SK-N-SH (cell line): ENCODE measurements around the gene PRKAG1. TPM values are rescaled to one million over a fixed set of nuclear protein-coding genes. Genes with fewer than 3 reads are reported as not detected.

Experiments
- CTCF ChIA-PET: fragments of 300-600, 350-600 bp; formaldehyde crosslinking; extraction: SDS; loops from one replicate; lab custom pipeline; 2021; lab: Yijun Ruan, JAX
- POLR2A ChIA-PET: fragments of 350-600 bp; sonication (Branson Sonifier 250); formaldehyde crosslinking; extraction: SDS; loops from one replicate; lab custom pipeline; 2020; ENCODE audit warnings: antibody characterized with exemption, inconsistent platforms; lab: Yijun Ruan, JAX
- DNase-seq: peaks from one replicate; pipeline ENCODE4 v3.0.0; 2012
- H2AFZ ChIP-seq: fragments of 200-600 bp; sonication (generic); 2 replicates; pipeline ENCODE4 v1.8.1; 2016; ENCODE audit warnings: antibody characterized with exemption, mild to moderate bottlenecking, low read depth
- H3F3A ChIP-seq: fragments of 200-600 bp; sonication (generic); replicated peaks from 2 replicates; pipeline ENCODE3; 2016; ENCODE audit warnings: antibody characterized with exemption, mild to moderate bottlenecking; ENCODE audit not compliant: insufficient read depth
- H3K27ac ChIP-seq, 2 experiments: fragments of 200-500 bp in 1 of 2; fragments of 200-600 bp in 1 of 2; sonication (Bioruptor generic) in 1 of 2; sonication (generic), shearing (Covaris generic) in 1 of 2; 2 replicates each; pipeline versions ENCODE4 v1.5.1 to v1.6.1; 2014 to 2016; ENCODE audit warnings: low read depth in 2 of 2, inconsistent platforms in 1 of 2, low read length in 1 of 2, mild to moderate bottlenecking in 1 of 2, mixed read lengths in 1 of 2
- H3K27me3 ChIP-seq: fragments of 200-600 bp; sonication (generic), shearing (Covaris generic); 2 replicates; pipeline ENCODE4 v1.6.1; 2016; ENCODE audit warnings: mixed run types; ENCODE audit not compliant: insufficient read depth
- H3K36me3 ChIP-seq, 2 experiments: fragments of 200-500 bp in 1 of 2; fragments of 200-600 bp in 1 of 2; sonication (Bioruptor generic) in 1 of 2; sonication (generic) in 1 of 2; replicated peaks in 1 of 2; 2 replicates each; pipeline versions ENCODE3 to v1.5.1; 2014 to 2016; ENCODE audit warnings: low read length in 1 of 2, mild to moderate bottlenecking in 1 of 2; ENCODE audit not compliant: insufficient read depth in 2 of 2, control insufficient read depth in 1 of 2
- H3K4me1 ChIP-seq, 2 experiments: fragments of 200-500 bp in 1 of 2; fragments of 200-600 bp in 1 of 2; sonication (Bioruptor generic) in 1 of 2; sonication (generic), shearing (Covaris generic) in 1 of 2; 2 replicates each; pipeline versions ENCODE4 v1.5.1 to v1.6.1; 2014 to 2016; ENCODE audit warnings: low read depth in 1 of 2, low read length in 1 of 2, mixed run types in 1 of 2; ENCODE audit not compliant: insufficient read depth in 2 of 2, control insufficient read depth in 1 of 2
- H3K4me2 ChIP-seq: fragments of 200-600 bp; sonication (generic), shearing (Covaris generic); 2 replicates; pipeline ENCODE4 v1.6.1; 2017; ENCODE audit warnings: mixed run types
- H3K4me3 ChIP-seq, 2 experiments: fragments of 200-500 bp in 1 of 2; fragments of 200-600 bp in 1 of 2; sonication (Bioruptor generic) in 1 of 2; sonication (generic), shearing (Covaris generic) in 1 of 2; 2 replicates each; pipeline versions ENCODE4 v1.5.1 to v1.8.1; 2014 to 2016; ENCODE audit warnings: low read depth in 2 of 2, inconsistent platforms in 1 of 2, low read length in 1 of 2, mild to moderate bottlenecking in 1 of 2, mixed read lengths in 1 of 2, moderate library complexity in 1 of 2
- H3K79me2 ChIP-seq: fragments of 200-600 bp; sonication (generic); 2 replicates; pipeline ENCODE4 v1.8.1; 2017; ENCODE audit warnings: mild to moderate bottlenecking; ENCODE audit not compliant: insufficient read depth
- H3K9ac ChIP-seq: fragments of 200-600 bp; sonication (generic); 2 replicates; pipeline ENCODE4 v1.6.1; 2017; ENCODE audit warnings: mixed run types
- H3K9me2 ChIP-seq: fragments of 200-600 bp; sonication (generic); 2 replicates; pipeline ENCODE4 v1.6.1; 2017; ENCODE audit warnings: mixed run types
- H3K9me3 ChIP-seq: fragments of 200-600 bp; sonication (generic); 2 replicates; pipeline ENCODE4 v1.6.1; 2017; ENCODE audit warnings: mixed run types, mild to moderate bottlenecking, moderate library complexity
- H4K20me1 ChIP-seq: fragments of 200-600 bp; sonication (generic); 2 replicates; pipeline ENCODE4 v1.6.1; 2017; ENCODE audit warnings: mild to moderate bottlenecking, mixed run types; ENCODE audit not compliant: insufficient read depth
- EZH2phosphoT487 ChIP-seq: fragments of 200-600 bp; sonication (generic); IDR thresholded peaks from 2 replicates; pipeline ENCODE4 v1.6.1; 2017; ENCODE audit warnings: low read depth, mixed run types, mild to moderate bottlenecking, antibody characterized with exemption, moderate library complexity, borderline replicate concordance
- FOXM1 ChIP-seq: IDR thresholded peaks from 2 replicates; pipeline ENCODE4 v1.4.0; 2012; ENCODE audit warnings: low read depth, mild to moderate bottlenecking
- GABPA ChIP-seq: IDR thresholded peaks from 2 replicates; pipeline ENCODE4 v1.4.0; 2012; ENCODE audit warnings: low read depth, mild to moderate bottlenecking
- JUND ChIP-seq: IDR thresholded peaks from 2 replicates; pipeline ENCODE4 v1.4.0; 2012
- MXI1 ChIP-seq: IDR thresholded peaks from 2 replicates; pipeline ENCODE4 v1.6.1; 2012; ENCODE audit warnings: mild to moderate bottlenecking, low read depth, low read length, improper control_type of control experiment
- PBX3 ChIP-seq: IDR thresholded peaks from 2 replicates; pipeline ENCODE4; 2012
- POLR2AphosphoS5 ChIP-seq: IDR thresholded peaks from 2 replicates; pipeline ENCODE4 v1.6.1; 2012; ENCODE audit warnings: low read depth, low read length
- RCOR1 ChIP-seq: fragments of 150-350 bp; IDR thresholded peaks from 2 replicates; pipeline ENCODE4 v1.6.1; 2017; ENCODE audit warnings: antibody characterized with exemption, low read length
- RFX5 ChIP-seq: IDR thresholded peaks from 2 replicates; pipeline ENCODE4 v1.6.1; 2012; ENCODE audit warnings: mild to moderate bottlenecking, improper control_type of control experiment, low read length
- RXRA ChIP-seq: IDR thresholded peaks from 2 replicates; pipeline ENCODE4 v1.4.0; 2012; ENCODE audit warnings: low read depth, mild to moderate bottlenecking, borderline replicate concordance
- SIN3A ChIP-seq: IDR thresholded peaks from 2 replicates; pipeline ENCODE4 v1.6.1; 2012; ENCODE audit warnings: low read depth, mild to moderate bottlenecking, low read length, moderate library complexity, borderline replicate concordance
- SMC3 ChIP-seq: IDR thresholded peaks from 2 replicates; pipeline ENCODE4 v1.6.1; 2012; ENCODE audit warnings: low read depth, low read length, improper control_type of control experiment
- TAF1 ChIP-seq: IDR thresholded peaks from 2 replicates; pipeline ENCODE4 v1.6.1; 2012; ENCODE audit warnings: low read depth, mild to moderate bottlenecking, low read length, moderate library complexity, borderline replicate concordance
- TCF12 ChIP-seq: IDR thresholded peaks from 2 replicates; pipeline ENCODE4 v1.4.0; 2012
- YY1 ChIP-seq: IDR thresholded peaks from 2 replicates; pipeline ENCODE4 v1.4.0; 2012; ENCODE audit warnings: low read depth, mild to moderate bottlenecking
- WGBS: methylation state at CpG from one replicate; pipeline ENCODE4 v1.1.6; 2017; ENCODE audit warnings: low lambda C conversion rate; 5-methylcytosine and 5-hydroxymethylcytosine counted together
- polyA plus RNA-seq, 3 experiments: library from polyadenylated mRNA; depleted of rRNA; stranded (reverse); fragments of >200 nt; gene quantifications; 2 replicates each; pipeline ENCODE4 v1.2.3, GENCODE V29; 2012
- TF ChIP-seq, protein P1 (sequence below): fragments of 150-350 bp; IDR thresholded peaks from 2 replicates; pipeline ENCODE4 v1.6.1; 2017; ENCODE audit warnings: antibody characterized with exemption, low read length, low read depth, borderline replicate concordance
- TF ChIP-seq, protein P2 (sequence below): IDR thresholded peaks from 2 replicates; pipeline ENCODE4 v1.4.0; 2012; ENCODE audit warnings: low read depth

PRKAG1 gene
- polyA plus RNA-seq, 1 of the 3 experiments (the other 2 are of a cell fraction) = 75.1 TPM

DNA sequence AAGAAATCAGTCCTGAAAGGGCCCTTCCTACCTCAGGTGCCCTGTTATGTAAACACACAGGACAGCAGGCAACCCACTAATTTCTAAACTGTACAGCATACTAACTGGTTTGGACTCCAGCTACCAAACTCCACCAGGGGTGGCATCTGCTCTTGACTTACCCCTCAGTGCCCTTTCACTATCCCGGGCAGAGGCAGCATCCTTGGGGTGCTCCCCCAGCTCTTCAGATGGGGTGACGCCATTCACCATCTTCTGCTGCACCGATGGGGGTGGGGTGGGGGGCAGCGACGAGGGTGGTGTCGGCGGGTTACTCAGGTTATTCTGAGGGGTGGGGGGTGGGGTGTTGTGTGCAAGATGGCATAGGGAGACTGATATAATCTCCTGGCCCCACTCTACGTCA, 11.5 kb upstream of the PRKAG1 start:
- DNase-seq = peak; percentile 17
- Histone ChIP-seq H2AFZ (no peak overlapping the region), H3K9me2 (no peaks in the 10 kb centered on the region), H3K27ac (no peak overlapping the region), H3K4me2 (no peak overlapping the region), H3K9me3 (no peaks in the 10 kb centered on the region), H3K79me2 (no peaks in the 10 kb centered on the region), H3F3A (peaks cover 3% of the 10 kb centered on the region), H3K4me3 (no peak overlapping the region), H3K36me3 (peaks cover 45 to 92% of the 10 kb centered on the region in 2 experiments), H3K4me1 (no peaks in the 10 kb centered on the region), H3K27me3 (no peaks in the 10 kb centered on the region), H4K20me1 (no peaks in the 10 kb centered on the region), H3K9ac (no peak overlapping the region)
- no peak for TF ChIP-seq SIN3A
- no peak for TF ChIP-seq SMC3
- TF ChIP-seq GABPA = no peak
- TF ChIP-seq, protein P1, sequence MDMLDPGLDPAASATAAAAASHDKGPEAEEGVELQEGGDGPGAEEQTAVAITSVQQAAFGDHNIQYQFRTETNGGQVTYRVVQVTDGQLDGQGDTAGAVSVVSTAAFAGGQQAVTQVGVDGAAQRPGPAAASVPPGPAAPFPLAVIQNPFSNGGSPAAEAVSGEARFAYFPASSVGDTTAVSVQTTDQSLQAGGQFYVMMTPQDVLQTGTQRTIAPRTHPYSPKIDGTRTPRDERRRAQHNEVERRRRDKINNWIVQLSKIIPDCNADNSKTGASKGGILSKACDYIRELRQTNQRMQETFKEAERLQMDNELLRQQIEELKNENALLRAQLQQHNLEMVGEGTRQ = no peak
- TF ChIP-seq, protein P2, sequence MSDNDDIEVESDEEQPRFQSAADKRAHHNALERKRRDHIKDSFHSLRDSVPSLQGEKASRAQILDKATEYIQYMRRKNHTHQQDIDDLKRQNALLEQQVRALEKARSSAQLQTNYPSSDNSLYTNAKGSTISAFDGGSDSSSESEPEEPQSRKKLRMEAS = no peak
- no peak for TF ChIP-seq RXRA
- no peak for TF ChIP-seq EZH2phosphoT487
- no peak for TF ChIP-seq TCF12
- TF ChIP-seq RCOR1 = no peak
- TF ChIP-seq TAF1 = no peak
- no peak for TF ChIP-seq PBX3
- TF ChIP-seq JUND = no peak
- no peak for TF ChIP-seq YY1
- WGBS = 100% methylated on average over 6 of the region's 8 CpGs
- CTCF ChIA-PET = interaction anchor here (0.8 to 5.4 kb wide), 9 partner anchors 9 to 62 kb away, joined by 3 to 29 read pairs (median 3); partner anchors contain the start of genes KMT2D and PRKAG1
- POLR2A ChIA-PET = interaction anchor here (0.6 to 1.6 kb wide), 4 partner anchors 9 to 71 kb away, joined by 3 to 5 read pairs (median 3); partner anchors contain the start of gene PRKAG1

GRCh38 chr12:49028666-49029275, 10.2 kb upstream of the PRKAG1 start:
- peak; percentile 20 for DNase-seq
- POLR2A ChIA-PET = interaction anchor here (1.3 kb wide), 1 partner anchor 12 kb away, joined by 3 read pairs; no protein-coding TSS in a partner anchor
- CTCF ChIA-PET = interaction anchor here (1.1 to 2.6 kb wide), 2 partner anchors 15 to 105 kb away, joined by 3 to 18 read pairs; no protein-coding TSS in a partner anchor
- Histone ChIP-seq H3K9ac (no peak overlapping the region), H4K20me1 (no peaks in the 10 kb centered on the region), H3K79me2 (no peaks in the 10 kb centered on the region), H3K9me3 (no peaks in the 10 kb centered on the region), H3K4me1 (no peaks in the 10 kb centered on the region), H3K4me2 (no peak overlapping the region), H3K27ac (no peak overlapping the region), H3K9me2 (no peaks in the 10 kb centered on the region), H3K27me3 (no peaks in the 10 kb centered on the region), H2AFZ (no peak overlapping the region), H3K36me3 (peaks cover 43 to 92% of the 10 kb centered on the region in 2 experiments), H3F3A (peaks cover 9% of the 10 kb centered on the region), H3K4me3 (no peak overlapping the region)
- TF ChIP-seq, protein P2 = no peak
- no peak for TF ChIP-seq FOXM1
- TF ChIP-seq, protein P1 = no peak
- no peak for TF ChIP-seq TAF1
- TF ChIP-seq POLR2AphosphoS5 = no peak
- TF ChIP-seq RFX5 = no peak
- TF ChIP-seq MXI1 = no peak
- WGBS = 84% methylated on average over 10 of the region's 10 CpGs
